HEK293 (cell line): Measurements from ENCODE around the gene LKAAEAR1.
A peak's percentile ranks its signal among the peaks of the same experiment; 100 is the strongest.

Experiments used
- CTCF ChIA-PET: fragments of 350-600 bp; formaldehyde crosslinking; extraction: SDS; loops from one replicate; lab custom pipeline; 2021; ENCODE audit warnings: antibody characterized with exemption; lab: Yijun Ruan, JAX
- POLR2A ChIA-PET: fragments of 300-600 bp; formaldehyde crosslinking; extraction: SDS; loops from one replicate; lab custom pipeline; 2020; ENCODE audit warnings: antibody characterized with exemption, inconsistent platforms; lab: Yijun Ruan, JAX
- H3K27ac ChIP-seq: fragments of 200-500 bp; sonication (Bioruptor generic); 2 replicates; pipeline ENCODE4 v1.5.1; 2014; ENCODE audit warnings: low read depth, low read length, control low read depth, inconsistent platforms; ENCODE audit errors: extremely low read depth
- H3K36me3 ChIP-seq, 2 experiments: fragments of 200-500 bp in 1 of 2; sonication (Bioruptor generic) in 1 of 2; 1 replicate in 1 of 2; 2 replicates in 1 of 2; pipeline ENCODE4 v1.5.1; 2014 to 2017; ENCODE audit warnings: inconsistent platforms in 2 of 2, low read length in 2 of 2; ENCODE audit not compliant: control insufficient read depth in 2 of 2, insufficient read depth in 1 of 2
- H3K4me1 ChIP-seq: fragments of 200-500 bp; sonication (Bioruptor generic); 2 replicates; pipeline ENCODE4 v1.5.1; 2014; ENCODE audit warnings: mild to moderate bottlenecking, low read length, inconsistent platforms; ENCODE audit not compliant: control insufficient read depth, insufficient read depth
- H3K4me3 ChIP-seq: 2 replicates; pipeline ENCODE4 v1.5.1; 2011; ENCODE audit warnings: low read depth, mild to moderate bottlenecking, control low read depth, low read length, moderate library complexity
- H3K9me3 ChIP-seq: fragments of 200-500 bp; sonication (Bioruptor generic); 2 replicates; pipeline ENCODE4 v1.5.1; 2014; ENCODE audit warnings: low read depth, low read length, inconsistent platforms; ENCODE audit not compliant: control insufficient read depth, insufficient read depth
- ATF2 ChIP-seq: fragments of 450-650 bp; formaldehyde crosslinking; IDR thresholded peaks from 2 replicates; pipeline ENCODE4 v1.5.1; 2016; ENCODE audit warnings: missing biosample characterization, missing genetic modification characterization, low read depth
- BCL11A ChIP-seq: fragments of 450-650 bp; formaldehyde crosslinking; IDR thresholded peaks from 2 replicates; pipeline ENCODE4 v1.5.1; 2016; ENCODE audit warnings: low read depth, missing biosample characterization, missing genetic modification characterization
- FEZF1 ChIP-seq: fragments of 450-650 bp; formaldehyde crosslinking; IDR thresholded peaks from 2 replicates; pipeline ENCODE4 v1.5.1; 2016; ENCODE audit warnings: missing biosample characterization, missing genetic modification characterization
- GLIS1 ChIP-seq: fragments of 450-650 bp; formaldehyde crosslinking; IDR thresholded peaks from 2 replicates; pipeline ENCODE4 v1.5.1; 2016; ENCODE audit warnings: missing biosample characterization, missing genetic modification characterization
- PATZ1 ChIP-seq: fragments of 450-650 bp; formaldehyde crosslinking; IDR thresholded peaks from 2 replicates; pipeline ENCODE4 v1.5.1; 2016; ENCODE audit warnings: missing biosample characterization, missing genetic modification characterization
- ZBTB17 ChIP-seq: fragments of 450-650 bp; formaldehyde crosslinking; IDR thresholded peaks from 2 replicates; pipeline ENCODE4 v1.5.1; 2016; ENCODE audit warnings: missing biosample characterization, missing genetic modification characterization
- ZBTB26 ChIP-seq: fragments of 450-650 bp; formaldehyde crosslinking; optimal IDR thresholded peaks from 2 replicates; pipeline ENCODE3; 2016; ENCODE audit warnings: missing biosample characterization, mild to moderate bottlenecking, missing genetic modification characterization
- ZFP37 ChIP-seq: fragments of 450-650 bp; formaldehyde crosslinking; IDR thresholded peaks from 2 replicates; pipeline ENCODE4 v1.5.1; 2016; ENCODE audit warnings: missing biosample characterization, missing genetic modification characterization
- ZIC2 ChIP-seq: fragments of 450-650 bp; formaldehyde crosslinking; IDR thresholded peaks from 2 replicates; pipeline ENCODE4 v1.5.1; 2016; ENCODE audit warnings: missing biosample characterization, missing genetic modification characterization
- ZNF121 ChIP-seq: fragments of 450-650 bp; formaldehyde crosslinking; IDR thresholded peaks from 2 replicates; pipeline ENCODE4 v1.5.1; 2016; ENCODE audit warnings: missing biosample characterization, missing genetic modification characterization
- ZNF335 ChIP-seq: fragments of 450-650 bp; formaldehyde crosslinking; conservative IDR thresholded peaks from 2 replicates; pipeline ENCODE4 v1.5.1; 2016; ENCODE audit warnings: missing biosample characterization, missing genetic modification characterization
- ZNF391 ChIP-seq: fragments of 450-650 bp; formaldehyde crosslinking; IDR thresholded peaks from 2 replicates; pipeline ENCODE4 v1.5.1; 2016; ENCODE audit warnings: low read depth, missing biosample characterization, missing genetic modification characterization, borderline replicate concordance
- ZNF596 ChIP-seq: fragments of 450-650 bp; IDR thresholded peaks from 2 replicates; pipeline ENCODE4 v1.5.0; 2018; ENCODE audit warnings: missing biosample characterization, mild to moderate bottlenecking, missing genetic modification characterization, moderate library complexity
- ZNF600 ChIP-seq: fragments of 450-650 bp; formaldehyde crosslinking; IDR thresholded peaks from 2 replicates; pipeline ENCODE4 v1.5.1; 2016; ENCODE audit warnings: missing biosample characterization, missing genetic modification characterization
- ZSCAN16 ChIP-seq: fragments of 450-650 bp; formaldehyde crosslinking; IDR thresholded peaks from 2 replicates; pipeline ENCODE4 v1.5.1; 2016; ENCODE audit warnings: missing biosample characterization, missing genetic modification characterization
- ZSCAN30 ChIP-seq: fragments of 450-650 bp; IDR thresholded peaks from 2 replicates; pipeline ENCODE4 v1.5.1; 2018; ENCODE audit warnings: missing biosample characterization, mild to moderate bottlenecking, missing genetic modification characterization, moderate library complexity
- TF ChIP-seq, protein P1 (sequence below): fragments of 450-650 bp; formaldehyde crosslinking; IDR thresholded peaks from 2 replicates; pipeline ENCODE4 v1.5.1; 2016; ENCODE audit warnings: missing biosample characterization, missing genetic modification characterization

LKAAEAR1 gene

GRCh38 chr20:64092258-64093012 lies 8.2 kb upstream of the LKAAEAR1 start:
- ChIA-PET CTCF (no interaction called here), POLR2A (interaction anchor here (1.5 kb wide), 1 partner anchor 112 kb away, joined by 3 read pairs; no protein-coding TSS in a partner anchor)
- H3K4me1 ChIP-seq: no peaks in the 10 kb centered on the region
- H3K27ac ChIP-seq: no peak overlapping the region
- TF ChIP-seq ZBTB26 (peak; percentile 19), ZNF335 (no peak), ZSCAN16 (tag by site-specific recombination) (no peak), ZIC2 (tag by site-specific recombination) (peak; percentile 69)
- TF ChIP-seq, protein P1, sequence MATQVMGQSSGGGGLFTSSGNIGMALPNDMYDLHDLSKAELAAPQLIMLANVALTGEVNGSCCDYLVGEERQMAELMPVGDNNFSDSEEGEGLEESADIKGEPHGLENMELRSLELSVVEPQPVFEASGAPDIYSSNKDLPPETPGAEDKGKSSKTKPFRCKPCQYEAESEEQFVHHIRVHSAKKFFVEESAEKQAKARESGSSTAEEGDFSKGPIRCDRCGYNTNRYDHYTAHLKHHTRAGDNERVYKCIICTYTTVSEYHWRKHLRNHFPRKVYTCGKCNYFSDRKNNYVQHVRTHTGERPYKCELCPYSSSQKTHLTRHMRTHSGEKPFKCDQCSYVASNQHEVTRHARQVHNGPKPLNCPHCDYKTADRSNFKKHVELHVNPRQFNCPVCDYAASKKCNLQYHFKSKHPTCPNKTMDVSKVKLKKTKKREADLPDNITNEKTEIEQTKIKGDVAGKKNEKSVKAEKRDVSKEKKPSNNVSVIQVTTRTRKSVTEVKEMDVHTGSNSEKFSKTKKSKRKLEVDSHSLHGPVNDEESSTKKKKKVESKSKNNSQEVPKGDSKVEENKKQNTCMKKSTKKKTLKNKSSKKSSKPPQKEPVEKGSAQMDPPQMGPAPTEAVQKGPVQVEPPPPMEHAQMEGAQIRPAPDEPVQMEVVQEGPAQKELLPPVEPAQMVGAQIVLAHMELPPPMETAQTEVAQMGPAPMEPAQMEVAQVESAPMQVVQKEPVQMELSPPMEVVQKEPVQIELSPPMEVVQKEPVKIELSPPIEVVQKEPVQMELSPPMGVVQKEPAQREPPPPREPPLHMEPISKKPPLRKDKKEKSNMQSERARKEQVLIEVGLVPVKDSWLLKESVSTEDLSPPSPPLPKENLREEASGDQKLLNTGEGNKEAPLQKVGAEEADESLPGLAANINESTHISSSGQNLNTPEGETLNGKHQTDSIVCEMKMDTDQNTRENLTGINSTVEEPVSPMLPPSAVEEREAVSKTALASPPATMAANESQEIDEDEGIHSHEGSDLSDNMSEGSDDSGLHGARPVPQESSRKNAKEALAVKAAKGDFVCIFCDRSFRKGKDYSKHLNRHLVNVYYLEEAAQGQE (tag by site-specific recombination): peak; percentile 76
- H3K9me3 ChIP-seq: no peaks in the 10 kb centered on the region
- no peaks in the 10 kb centered on the region for H3K36me3 ChIP-seq
- H3K4me3 ChIP-seq: no peak overlapping the region

DNA sequence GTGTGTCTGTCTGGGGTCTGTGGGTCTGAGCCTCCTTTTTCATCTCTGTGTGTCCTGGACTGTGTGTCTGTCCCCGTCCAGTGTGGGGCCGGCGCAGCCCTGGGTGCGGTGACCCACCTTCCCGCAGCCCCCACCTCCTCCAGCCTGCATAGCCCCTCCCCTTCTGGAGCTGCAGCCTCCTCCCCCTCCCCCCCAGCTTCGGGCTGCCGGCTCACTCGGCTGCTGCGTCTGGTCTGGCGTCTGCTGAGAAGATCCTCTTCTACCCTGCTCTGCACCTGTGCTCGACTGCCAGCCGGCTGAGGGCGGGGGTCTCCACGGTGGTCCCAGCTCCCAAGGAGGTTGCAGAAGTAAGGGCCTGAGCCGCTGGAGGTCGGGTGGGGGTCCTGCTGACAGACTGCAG lies 7.6 kb upstream of the LKAAEAR1 start:
- CTCF ChIA-PET: interaction anchor here (1.1 kb wide), 1 partner anchor 16 kb away, joined by 3 read pairs; the partner anchor contains the start of gene NPBWR2
- no peaks in the 10 kb centered on the region for H3K4me1 ChIP-seq
- no peaks in the 10 kb centered on the region for H3K36me3 ChIP-seq
- POLR2A ChIA-PET: interaction anchor here (1.5 kb wide), 1 partner anchor 111 kb away, joined by 3 read pairs; no protein-coding TSS in a partner anchor
- H3K9me3 ChIP-seq: no peaks in the 10 kb centered on the region
- no peak overlapping the region for H3K4me3 ChIP-seq
- H3K27ac ChIP-seq: no peak overlapping the region
- no peak for TF ChIP-seq FEZF1
- TF ChIP-seq PATZ1 (tag by site-specific recombination): 0 out of 2 replicates have a peak, but pooled peaks have one; percentile 11
- TF ChIP-seq ZIC2 (tag by site-specific recombination): no peak
- peak; percentile 56; the same call in 1 of the 2 replicates for TF ChIP-seq GLIS1 (tag by site-specific recombination)
- TF ChIP-seq ZBTB26: no peak
- no peak for TF ChIP-seq ATF2 (tag by site-specific recombination)
- TF ChIP-seq BCL11A (tag by site-specific recombination): no peak
- peak; percentile 61; the same call in 1 of the 2 replicates for TF ChIP-seq ZNF600 (tag by site-specific recombination)
- no peak for TF ChIP-seq ZNF121
- TF ChIP-seq ZNF391 (tag by site-specific recombination): no peak
- TF ChIP-seq ZFP37 (tag by site-specific recombination): no peak
- no peak for TF ChIP-seq ZNF596 (tag by site-specific recombination)
- no peak for TF ChIP-seq ZBTB17 (tag by site-specific recombination)
- no peak for TF ChIP-seq ZSCAN30 (tag by site-specific recombination)
- TF ChIP-seq, all 188 proteins: peak for 3
